Measurements from ENCODE around the gene CNDP2. TPM values are rescaled to one million over a fixed set of nuclear protein-coding genes. Genes with fewer than 3 reads are reported as not detected.

The CNDP2 gene
- total and polyA plus RNA-seq, 2 of the 13 experiments (the other 11 are each of a cell fraction or from before 2014, with no cell fraction given) = 64.7 to 80.8 TPM

- BruUV-seq (replicated peaks) = no TSS peak
- ChIA-PET POLR2A (no interaction called here), CTCF (ENCODE audit: low intra/inter-chr PET ratio, low total read pairs) (no interaction called here)
- no peaks in the 10 kb centered on the region for H3K36me3 ChIP-seq (replicated peaks in 1 of 2; ENCODE audit: control insufficient read depth in 1 of 2, insufficient read depth in 2 of 2, low read length in 2 of 2)
- FAIRE-seq = no peak
- intact Hi-C loops (cut with micrococcal nuclease; ENCODE audit: unreplicated experiment) (no loop called here), in situ Hi-C loops (cut with HindIII; ENCODE audit: extremely low pct_ligation_motif_present, low pct_unique_long_range_greater_than_20kb) (no loop called here)
- no peaks in the 10 kb centered on the region for H3K79me2 ChIP-seq (ENCODE audit: insufficient read depth, low read length)
- no peak for ATAC-seq
- no peak overlapping the region for H3K4me3 ChIP-seq (replicated peaks in 1 of 3; ENCODE audit: insufficient read depth in 1 of 3, low read depth in 2 of 3, low read length in 3 of 3)
- 64% methylated on average over 10 of the region's 10 CpGs for WGBS (ENCODE audit: low lambda C conversion rate)
- peaks cover 3 to 76% of the 10 kb centered on the region in 2 experiments; a peak in 4 of 5 replicates for H3K27me3 ChIP-seq (ENCODE audit: control insufficient read depth in 1 of 2, insufficient read depth in 2 of 2, low read length in 2 of 2)
- H3K27ac ChIP-seq (ENCODE audit: extremely low read length, insufficient read depth, low read length) = no peak overlapping the region
- H3K4me2 ChIP-seq (ENCODE audit: low read depth, low read length) = no peak overlapping the region
- no peaks in the 10 kb centered on the region for H4K20me1 ChIP-seq (ENCODE audit: insufficient read depth, low read length)
- peaks cover 9% of the 10 kb centered on the region for H3K4me1 ChIP-seq (ENCODE audit: insufficient read depth, low read length)
- DNase-seq (ENCODE audit: low spot score) = no peak
- no peak overlapping the region for H2AFZ ChIP-seq (ENCODE audit: low read length)
- TF ChIP-seq ZKSCAN8 (CRISPR knock-in tag; IDR thresholded peaks at IDR 0.05; ENCODE audit: borderline replicate concordance) (no peak), MAFF (IDR thresholded peaks at IDR 0.05; ENCODE audit: low read depth, low read length) (no peak), ZNF20 (CRISPR knock-in tag; IDR thresholded peaks at IDR 0.05) (no peak), ELF4 (CRISPR knock-in tag; IDR thresholded peaks at IDR 0.05; ENCODE audit: borderline replicate concordance) (no peak), HMGXB3 (CRISPR knock-in tag; IDR thresholded peaks at IDR 0.05; ENCODE audit: borderline replicate concordance) (no peak), FOXO1 (CRISPR knock-in tag; IDR thresholded peaks at IDR 0.05) (no peak), ZNF775 (CRISPR knock-in tag; IDR thresholded peaks at IDR 0.05; ENCODE audit: borderline replicate concordance) (no peak), NFATC3 (CRISPR knock-in tag; IDR thresholded peaks at IDR 0.05) (no peak), GTF2F1 (IDR thresholded peaks at IDR 0.05; ENCODE audit: low read length) (no peak)
- H3K9ac ChIP-seq (ENCODE audit: insufficient read depth, low read depth, low read length) = no peak overlapping the region
- H3K9me3 ChIP-seq (ENCODE audit: low read length) = no peaks in the 10 kb centered on the region
Observed at GRCh38 chr18:74455386-74455785, 40.8 kb upstream of the CNDP2 start.

Data from HepG2 (cell line).